MCF 10A (cell line): ENCODE measurements around the gene TMPRSS15. TPM values are rescaled to one million over a fixed set of nuclear protein-coding genes. Genes with fewer than 3 reads are reported as not detected.

ENCODE experiments used
- BruUV-seq: library from RNA; stranded (reverse); fragments of 400-500 nt; replicated peaks from 2 replicates; lab custom pipeline; 2021; lab: Mats Ljungman, UMichigan
- CTCF ChIA-PET: fragments of 300-600 bp; sonication (Branson Sonifier 250); formaldehyde crosslinking; extraction: SDS; loops from one replicate; lab custom pipeline; 2021; ENCODE audit warnings: antibody characterized with exemption, inconsistent platforms; lab: Yijun Ruan, JAX
- POLR2A ChIA-PET: fragments of 300-600, 350-650 bp; sonication (Branson Sonifier 250); formaldehyde crosslinking; extraction: SDS; loops from one replicate; lab custom pipeline; 2020; ENCODE audit warnings: antibody characterized with exemption, inconsistent platforms; lab: Yijun Ruan, JAX
- DNase-seq: peaks from one replicate; pipeline ENCODE4 v3.0.0-alpha.2; 2018; ENCODE audit not compliant: unreplicated experiment
- H3K27ac Mint-ChIP-seq: one replicate; pipeline ENCODE4 v1.8.0; 2022; ENCODE audit warnings: mild to moderate bottlenecking, low read depth, mixed read lengths; ENCODE audit not compliant: unreplicated experiment
- H3K27me3 Mint-ChIP-seq: one replicate; pipeline ENCODE4 v1.8.0; 2022; ENCODE audit warnings: mixed read lengths; ENCODE audit not compliant: insufficient read depth, unreplicated experiment
- H3K36me3 Mint-ChIP-seq: one replicate; pipeline ENCODE4 v1.8.0; 2022; ENCODE audit warnings: mild to moderate bottlenecking, moderate library complexity, mixed read lengths; ENCODE audit not compliant: insufficient read depth, unreplicated experiment
- H3K4me1 Mint-ChIP-seq: one replicate; pipeline ENCODE4 v1.8.0; 2022; ENCODE audit warnings: mixed read lengths; ENCODE audit not compliant: insufficient read depth, unreplicated experiment
- H3K4me3 Mint-ChIP-seq: one replicate; pipeline ENCODE4 v1.8.0; 2022; ENCODE audit warnings: mild to moderate bottlenecking, moderate library complexity, mixed read lengths; ENCODE audit not compliant: unreplicated experiment
- H3K9me3 Mint-ChIP-seq: one replicate; pipeline ENCODE4 v1.8.0; 2022; ENCODE audit warnings: mixed read lengths; ENCODE audit not compliant: unreplicated experiment
- CTCF ChIP-seq: fragments of 200-600 bp; IDR thresholded peaks from one replicate; pipeline ENCODE4 v1.8.0; 2022; ENCODE audit warnings: antibody characterized with exemption, mild to moderate bottlenecking; ENCODE audit not compliant: unreplicated experiment
- intact Hi-C: fragments of 100-400 bp; cut with micrococcal nuclease; formaldehyde crosslinking; loops from 2 replicates; pipeline ENCODE4 v1.14.1; 2022
- total RNA-seq: library from RNA; stranded (reverse); gene quantifications from 2 replicates; pipeline ENCODE4 v1.2.3, GENCODE V29; 2022

TMPRSS15 gene
- total RNA-seq, 1 experiment from 2014 or later: 3.6 TPM

DNA sequence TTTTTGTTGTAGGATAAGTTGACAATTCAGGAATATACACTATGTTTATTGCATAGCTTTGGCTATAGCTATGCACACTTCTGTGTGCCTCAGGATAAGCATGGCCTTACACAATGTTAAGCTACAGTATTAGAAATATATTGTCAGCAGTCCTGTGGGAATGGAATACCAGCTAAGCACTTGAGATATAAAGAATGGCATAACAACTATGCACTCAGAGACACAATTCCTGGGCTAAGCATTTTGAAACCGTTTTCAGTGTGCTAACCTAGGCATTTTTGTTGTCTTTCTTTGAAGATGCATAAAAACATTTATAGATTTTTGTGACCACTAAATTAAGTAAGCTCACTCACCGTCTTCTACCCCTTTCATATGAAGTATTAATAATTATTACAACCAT lies 46.8 kb downstream of the TMPRSS15 start:
- intact Hi-C loops: no loop called here
- Mint-ChIP-seq H3K27ac (no peak overlapping the region), H3K4me1 (no peaks in the 10 kb centered on the region), H3K27me3 (no peaks in the 10 kb centered on the region), H3K9me3 (peaks cover 7% of the 10 kb centered on the region), H3K36me3 (no peaks in the 10 kb centered on the region), H3K4me3 (no peak overlapping the region)
- no peak for TF ChIP-seq CTCF
- DNase-seq: no peak
- POLR2A ChIA-PET: no interaction called here
- CTCF ChIA-PET: interaction anchor here (0.6 to 1.7 kb wide), 4 partner anchors 13 to 316 kb away, joined by 3 to 4 read pairs (median 4); no protein-coding TSS in a partner anchor
- no TSS peak for BruUV-seq

GRCh38 chr21:18354947-18355346 lies 48.6 kb downstream of the TMPRSS15 start:
- Mint-ChIP-seq H3K27me3 (no peaks in the 10 kb centered on the region), H3K27ac (no peak overlapping the region), H3K4me1 (peaks cover 6% of the 10 kb centered on the region), H3K36me3 (no peaks in the 10 kb centered on the region), H3K4me3 (no peak overlapping the region), H3K9me3 (peaks cover under 1% of the 10 kb centered on the region)
- TF ChIP-seq CTCF: no peak
- ChIA-PET POLR2A (no interaction called here), CTCF (interaction anchor here (0.6 kb wide), 2 partner anchors 13 to 854 kb away, joined by 3 read pairs; no protein-coding TSS in a partner anchor)
- no peak for DNase-seq
- intact Hi-C loops: no loop called here
- no TSS peak for BruUV-seq

- intact Hi-C loops: no loop called here
- Mint-ChIP-seq H3K4me3 (no peak overlapping the region), H3K9me3 (no peaks in the 10 kb centered on the region), H3K36me3 (no peaks in the 10 kb centered on the region), H3K4me1 (peaks cover 17% of the 10 kb centered on the region), H3K27ac (no peak overlapping the region), H3K27me3 (no peaks in the 10 kb centered on the region)
- TF ChIP-seq CTCF: no peak
- POLR2A ChIA-PET: no interaction called here
- BruUV-seq: no TSS peak
- CTCF ChIA-PET: interaction anchor here (0.6 to 1.1 kb wide), 2 partner anchors 19 to 835 kb away, joined by 3 to 5 read pairs; no protein-coding TSS in a partner anchor
- peak; percentile 70 for DNase-seq
These were observed 53.4 kb downstream of the TMPRSS15 start for GRCh38 chr21:18350216-18350615.

DNA sequence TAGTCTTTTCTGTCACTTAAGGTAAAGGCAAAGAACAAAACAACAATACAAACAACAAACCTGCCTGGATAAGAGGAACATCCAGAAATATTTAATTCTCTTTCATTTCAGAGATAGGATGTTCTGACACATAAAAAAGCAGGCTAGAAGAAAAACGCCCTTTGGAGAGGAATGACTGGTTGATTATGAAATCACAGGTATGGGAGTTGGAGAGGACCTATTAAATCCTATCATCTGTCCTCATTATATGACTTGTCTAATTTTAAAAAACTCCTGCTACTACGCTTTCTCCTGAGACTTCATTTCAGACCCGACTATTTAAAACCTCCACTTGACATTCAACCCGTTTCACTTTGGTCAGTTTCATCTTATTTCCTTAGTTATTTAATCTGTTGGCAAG lies 54.1 kb downstream of the TMPRSS15 start:
- ChIA-PET POLR2A (no interaction called here), CTCF (no interaction called here)
- no TSS peak for BruUV-seq
- no peak overlapping the region for H3K4me3 Mint-ChIP-seq
- no peak for TF ChIP-seq CTCF
- peaks cover 17% of the 10 kb centered on the region for H3K4me1 Mint-ChIP-seq
- no peaks in the 10 kb centered on the region for H3K36me3 Mint-ChIP-seq
- no peaks in the 10 kb centered on the region for H3K27me3 Mint-ChIP-seq
- DNase-seq: no peak
- no peaks in the 10 kb centered on the region for H3K9me3 Mint-ChIP-seq
- intact Hi-C loops: no loop called here
- no peak overlapping the region for H3K27ac Mint-ChIP-seq
